H1 (cell line): ENCODE results near the gene OVOL3. TPM values are rescaled to one million over a fixed set of nuclear protein-coding genes. Genes with fewer than 3 reads are reported as not detected.

Experiments used
- EP300 ChIP-seq, 2 experiments: IDR thresholded peaks; 1 replicate in 1 of 2; 2 replicates in 1 of 2; pipeline ENCODE4 v1.6.1; 2011 to 2012; ENCODE audit warnings: low read depth in 2 of 2, low read length in 2 of 2, mild to moderate bottlenecking in 2 of 2, borderline replicate concordance in 1 of 2, inconsistent platforms in 1 of 2, moderate library complexity in 1 of 2
- FOSL1 ChIP-seq: IDR thresholded peaks from 2 replicates; pipeline ENCODE4 v1.6.1; 2011; ENCODE audit warnings: mild to moderate bottlenecking, low read depth, low read length, moderate library complexity; ENCODE audit not compliant: insufficient read depth
- KDM5A ChIP-seq: fragments of 200-600 bp; IDR thresholded peaks from 2 replicates; pipeline ENCODE4 v1.7.1; 2012; ENCODE audit warnings: mild to moderate bottlenecking, low read length, inconsistent platforms, mixed read lengths
- RBBP5 ChIP-seq: IDR thresholded peaks from 2 replicates; pipeline ENCODE4 v1.7.1; 2012; ENCODE audit warnings: low read depth, mild to moderate bottlenecking, inconsistent platforms, low read length, moderate library complexity, borderline replicate concordance
- RFX5 ChIP-seq: IDR thresholded peaks from 2 replicates; pipeline ENCODE4 v1.6.1; 2011; ENCODE audit warnings: low read depth, low read length, improper control_type of control experiment, borderline replicate concordance
- TEAD4 ChIP-seq: IDR thresholded peaks from 2 replicates; pipeline ENCODE4 v1.6.1; 2012; ENCODE audit warnings: low read depth, low read length, inconsistent platforms, mixed read lengths
- polyA plus RNA-seq, 7 experiments: library from polyadenylated mRNA; depleted of rRNA in 3 of 7; stranded (reverse) in 5 of 7; unstranded in 2 of 7; fragments of >200 nt in 5 of 7; fragments of 200-250 nt in 2 of 7; gene quantifications; 1 replicate in 5 of 7; 2 replicates in 1 of 7; 4 replicates in 1 of 7; pipeline versions ENCODE4 v1.2.1 to v1.2.3, GENCODE V29; 2011 to 2013; ENCODE audit warnings: missing spikeins in 2 of 7, mixed read lengths in 2 of 7
- total RNA-seq: library from RNA; stranded (reverse); fragmentation: NEBNext Ultra II Directional; extraction: Animal tissue kit (Norgen Biotek cat#: 25700); gene quantifications from 2 replicates; pipeline ENCODE4 v1.2.1, GENCODE V29; 2021

The OVOL3 gene
- total and polyA plus RNA-seq, 2 of the 8 experiments (the other 6 are each of a cell fraction or from before 2014, with no cell fraction given): 0.45 TPM; not detected in 1

GRCh38 chr19:36103842-36104552 is 6.9 kb upstream of the OVOL3 start (continued):
- TF ChIP-seq FOSL1: no peak
- no peak for TF ChIP-seq EP300 (IDR thresholded peaks at IDR 0.05; ENCODE audit: borderline replicate concordance in 1 of 2, low read depth in 2 of 2, low read length in 2 of 2)
- TF ChIP-seq RFX5: no peak
- TF ChIP-seq TEAD4: no peak
- no peak for TF ChIP-seq RBBP5
- TF ChIP-seq KDM5A: no peak
